ENCODE data around the gene LMNB1.

GRCh38 chr5:126742425-126742824 is 34.5 kb upstream of the LMNB1 start:
- no peak for TF ChIP-seq EZH2phosphoT487 (IDR thresholded peaks at IDR 0.05; ENCODE audit: borderline replicate concordance, low read length)
- no peak for TF ChIP-seq CTCF (conservative IDR thresholded peaks at IDR 0.05; ENCODE audit: low read depth, low read length)
